ENCODE measurements around the gene SYT5. TPM values are rescaled to one million over a fixed set of nuclear protein-coding genes. Genes with fewer than 3 reads are reported as not detected.

Gene SYT5
- total and polyA plus RNA-seq, 2 of the 13 experiments (the other 11 are each of a cell fraction or from before 2014, with no cell fraction given), result not detected

DNA sequence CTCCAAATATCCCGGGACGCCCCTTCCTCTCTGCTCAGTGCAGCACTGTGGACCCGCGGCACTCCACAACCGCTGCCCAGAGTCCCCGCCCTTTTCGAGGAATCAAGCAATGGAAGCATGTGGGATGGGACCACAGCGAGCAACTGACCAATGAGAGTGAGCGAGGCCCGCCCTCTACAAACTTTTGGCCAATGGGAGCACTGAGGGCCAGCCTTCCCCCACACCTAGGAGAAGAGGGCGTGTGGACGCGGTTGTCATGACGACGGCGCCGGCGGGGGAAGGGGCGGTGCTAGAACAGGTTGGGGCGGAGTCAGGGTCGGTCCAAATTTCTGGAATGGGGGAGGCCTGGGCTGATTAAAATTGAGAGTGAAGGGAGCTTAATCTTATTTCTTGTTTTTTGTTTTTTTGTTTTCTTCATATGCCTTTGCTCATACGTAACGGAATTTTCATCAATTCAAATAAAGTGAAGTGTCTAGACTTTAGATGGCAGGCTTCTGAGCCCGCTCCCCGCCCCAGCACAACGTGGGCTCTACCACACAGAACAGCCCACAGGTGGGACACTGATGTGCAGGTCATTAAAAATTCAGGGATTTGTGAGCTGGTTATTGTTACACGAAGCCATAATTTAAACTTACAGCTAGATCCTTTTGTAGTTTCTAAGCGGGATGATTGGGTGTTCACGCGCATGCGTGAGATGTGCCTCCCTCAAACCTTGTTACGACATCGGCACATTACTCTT, 13.4 kb downstream of the SYT5 start, which contains the start of gene DNAAF3 (continued):
- TF ChIP-seq, protein P1, sequence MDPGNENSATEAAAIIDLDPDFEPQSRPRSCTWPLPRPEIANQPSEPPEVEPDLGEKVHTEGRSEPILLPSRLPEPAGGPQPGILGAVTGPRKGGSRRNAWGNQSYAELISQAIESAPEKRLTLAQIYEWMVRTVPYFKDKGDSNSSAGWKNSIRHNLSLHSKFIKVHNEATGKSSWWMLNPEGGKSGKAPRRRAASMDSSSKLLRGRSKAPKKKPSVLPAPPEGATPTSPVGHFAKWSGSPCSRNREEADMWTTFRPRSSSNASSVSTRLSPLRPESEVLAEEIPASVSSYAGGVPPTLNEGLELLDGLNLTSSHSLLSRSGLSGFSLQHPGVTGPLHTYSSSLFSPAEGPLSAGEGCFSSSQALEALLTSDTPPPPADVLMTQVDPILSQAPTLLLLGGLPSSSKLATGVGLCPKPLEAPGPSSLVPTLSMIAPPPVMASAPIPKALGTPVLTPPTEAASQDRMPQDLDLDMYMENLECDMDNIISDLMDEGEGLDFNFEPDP (CRISPR knock-in tag; conservative IDR thresholded peaks at IDR 0.05), result no peak
- TF ChIP-seq HNRNPLL (IDR thresholded peaks at IDR 0.05; ENCODE audit: low read depth, low read length, poor library complexity, severe bottlenecking) (peak; percentile 83), MXD4 (CRISPR knock-in tag; IDR thresholded peaks at IDR 0.05) (no peak), MEF2D (CRISPR knock-in tag; IDR thresholded peaks at IDR 0.05) (0 out of 2 replicates have a peak, but pooled peaks have one; percentile 21), SRSF1 (optimal IDR thresholded peaks at IDR 0.05; ENCODE audit: low read depth, low read length) (no peak), PITX1 (CRISPR knock-in tag; IDR thresholded peaks at IDR 0.05) (0 out of 2 replicates have a peak, but pooled peaks have one; percentile 15), TBX2 (CRISPR knock-in tag; IDR thresholded peaks at IDR 0.05; ENCODE audit: borderline replicate concordance) (peak; percentile 64; the same call in 1 of the 2 replicates)
- TF ChIP-seq, protein P2, sequence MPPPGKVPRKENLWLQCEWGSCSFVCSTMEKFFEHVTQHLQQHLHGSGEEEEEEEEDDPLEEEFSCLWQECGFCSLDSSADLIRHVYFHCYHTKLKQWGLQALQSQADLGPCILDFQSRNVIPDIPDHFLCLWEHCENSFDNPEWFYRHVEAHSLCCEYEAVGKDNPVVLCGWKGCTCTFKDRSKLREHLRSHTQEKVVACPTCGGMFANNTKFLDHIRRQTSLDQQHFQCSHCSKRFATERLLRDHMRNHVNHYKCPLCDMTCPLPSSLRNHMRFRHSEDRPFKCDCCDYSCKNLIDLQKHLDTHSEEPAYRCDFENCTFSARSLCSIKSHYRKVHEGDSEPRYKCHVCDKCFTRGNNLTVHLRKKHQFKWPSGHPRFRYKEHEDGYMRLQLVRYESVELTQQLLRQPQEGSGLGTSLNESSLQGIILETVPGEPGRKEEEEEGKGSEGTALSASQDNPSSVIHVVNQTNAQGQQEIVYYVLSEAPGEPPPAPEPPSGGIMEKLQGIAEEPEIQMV (CRISPR knock-in tag; IDR thresholded peaks at IDR 0.05; ENCODE audit: low read depth), result no peak
